ENCODE results near the gene NR1H3.

DNA sequence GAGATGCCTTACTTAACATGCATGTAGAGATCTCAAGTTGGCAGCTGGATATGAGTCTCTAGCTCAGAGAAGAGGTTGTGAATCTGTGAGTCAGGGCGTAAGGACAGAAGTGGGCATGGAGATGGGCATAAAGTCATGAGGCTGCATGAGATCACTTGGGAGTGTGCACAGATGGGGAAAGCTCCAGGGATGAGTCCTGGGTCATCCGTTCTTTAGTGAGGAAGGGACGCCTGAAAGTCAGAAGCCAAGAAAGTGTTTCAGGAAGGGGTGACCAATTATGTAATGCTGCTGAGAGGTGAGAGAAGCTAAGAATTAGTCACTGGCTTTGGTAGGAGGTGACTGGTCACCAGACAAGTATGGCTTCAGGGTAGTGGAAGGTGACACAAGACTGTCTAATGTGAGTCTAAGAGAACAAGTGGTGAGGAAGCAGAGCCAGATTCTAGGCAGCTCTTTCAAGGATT is 15.9 kb upstream of the NR1H3 start:
- TF ChIP-seq, protein P1, sequence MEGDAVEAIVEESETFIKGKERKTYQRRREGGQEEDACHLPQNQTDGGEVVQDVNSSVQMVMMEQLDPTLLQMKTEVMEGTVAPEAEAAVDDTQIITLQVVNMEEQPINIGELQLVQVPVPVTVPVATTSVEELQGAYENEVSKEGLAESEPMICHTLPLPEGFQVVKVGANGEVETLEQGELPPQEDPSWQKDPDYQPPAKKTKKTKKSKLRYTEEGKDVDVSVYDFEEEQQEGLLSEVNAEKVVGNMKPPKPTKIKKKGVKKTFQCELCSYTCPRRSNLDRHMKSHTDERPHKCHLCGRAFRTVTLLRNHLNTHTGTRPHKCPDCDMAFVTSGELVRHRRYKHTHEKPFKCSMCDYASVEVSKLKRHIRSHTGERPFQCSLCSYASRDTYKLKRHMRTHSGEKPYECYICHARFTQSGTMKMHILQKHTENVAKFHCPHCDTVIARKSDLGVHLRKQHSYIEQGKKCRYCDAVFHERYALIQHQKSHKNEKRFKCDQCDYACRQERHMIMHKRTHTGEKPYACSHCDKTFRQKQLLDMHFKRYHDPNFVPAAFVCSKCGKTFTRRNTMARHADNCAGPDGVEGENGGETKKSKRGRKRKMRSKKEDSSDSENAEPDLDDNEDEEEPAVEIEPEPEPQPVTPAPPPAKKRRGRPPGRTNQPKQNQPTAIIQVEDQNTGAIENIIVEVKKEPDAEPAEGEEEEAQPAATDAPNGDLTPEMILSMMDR (IDR thresholded peaks at IDR 0.05): no peak
- TF ChIP-seq POLR2A (IDR thresholded peaks at IDR 0.05) (no peak), EP300 (IDR thresholded peaks at IDR 0.05) (no peak)
